Endothelial cell of umbilical vein (primary cell): ENCODE results near the gene STK24. TPM values are rescaled to one million over a fixed set of nuclear protein-coding genes. Genes with fewer than 3 reads are reported as not detected.

Experiments
- BruUV-seq: library from RNA; stranded (reverse); fragments of 400-500 nt; replicated peaks from 2 replicates; lab custom pipeline; 2021; lab: Mats Ljungman, UMichigan
- CTCF ChIA-PET: fragments of 300-600, 350-600 bp; sonication (Branson Sonifier 250); formaldehyde crosslinking; loops from one replicate; lab custom pipeline; 2021; ENCODE audit warnings: antibody characterized with exemption, inconsistent platforms; lab: Charles Lee
- POLR2A ChIA-PET: fragments of 300-600, 350-600 bp; sonication (Branson Sonifier 250); formaldehyde crosslinking; loops from one replicate; lab custom pipeline; 2021; ENCODE audit warnings: antibody characterized with exemption, inconsistent platforms; lab: Charles Lee
- DNase-seq: peaks from one replicate; pipeline ENCODE4 v3.0.0-alpha.2; 2011; ENCODE audit warnings: low read depth, low spot score
- FAIRE-seq: peaks from 2 replicates; lab custom pipeline; 2011; peaks lifted over from hg19 to GRCh38; lab: Jason Lieb, UNC
- H2AFZ ChIP-seq: 2 replicates; pipeline ENCODE4 v1.6.0; 2012; ENCODE audit warnings: low read depth, low read length, control low read depth, inconsistent platforms
- H3K27ac ChIP-seq: 2 replicates; pipeline ENCODE4 v1.5.1; 2011; ENCODE audit warnings: low read depth, mild to moderate bottlenecking, control low read depth, low read length, moderate library complexity; ENCODE audit not compliant: insufficient read depth
- H3K27me3 ChIP-seq, 2 experiments: 2 replicates each; pipeline versions ENCODE4 v1.6.0 to v1.6.1; 2011; ENCODE audit warnings: low read length in 2 of 2, mixed read lengths in 1 of 2; ENCODE audit not compliant: control insufficient read depth in 2 of 2, insufficient read depth in 2 of 2
- H3K36me3 ChIP-seq, 2 experiments: 2 replicates in 1 of 2; 3 replicates in 1 of 2; pipeline ENCODE4 v1.5.1; 2011; ENCODE audit warnings: low read length in 2 of 2, mild to moderate bottlenecking in 1 of 2, moderate library complexity in 1 of 2; ENCODE audit not compliant: control insufficient read depth in 2 of 2, insufficient read depth in 2 of 2; ENCODE audit errors: extremely low read depth in 1 of 2
- H3K4me1 ChIP-seq: 3 replicates; pipeline ENCODE4 v1.5.1; 2011; ENCODE audit warnings: mild to moderate bottlenecking, low read length; ENCODE audit not compliant: control insufficient read depth, insufficient read depth; ENCODE audit errors: extremely low read depth
- H3K4me2 ChIP-seq: 2 replicates; pipeline ENCODE4 v1.6.1; 2011; ENCODE audit warnings: low read length, control low read depth, mixed read lengths; ENCODE audit not compliant: insufficient read depth
- H3K4me3 ChIP-seq, 3 experiments: fragments of 200-600 bp in 1 of 3; sonication (generic), shearing (Covaris generic) in 1 of 3; replicated peaks in 1 of 3; 2 replicates each; pipeline ENCODE4 v1.5.1; 2011 to 2016; ENCODE audit warnings: control low read depth in 3 of 3, low read length in 3 of 3, mild to moderate bottlenecking in 2 of 3, inconsistent platforms in 1 of 3, low read depth in 1 of 3, moderate library complexity in 1 of 3; ENCODE audit not compliant: insufficient read depth in 1 of 3
- H3K79me2 ChIP-seq: 2 replicates; pipeline ENCODE4 v1.6.0; 2012; ENCODE audit warnings: low read length, inconsistent platforms; ENCODE audit not compliant: control insufficient read depth, insufficient read depth
- H3K9ac ChIP-seq: replicated peaks from 2 replicates; pipeline ENCODE3; 2011; ENCODE audit warnings: low read length, control low read depth; ENCODE audit not compliant: insufficient read depth; ENCODE audit errors: extremely low read depth
- H3K9me1 ChIP-seq: replicated peaks from 3 replicates; pipeline ENCODE4 v1.6.0; 2011; ENCODE audit warnings: mild to moderate bottlenecking, low read length; ENCODE audit not compliant: control insufficient read depth, insufficient read depth; ENCODE audit errors: extremely low read depth
- H3K9me3 ChIP-seq: replicated peaks from 2 replicates; pipeline ENCODE4 v1.5.1; 2012; ENCODE audit warnings: low read length, inconsistent platforms; ENCODE audit not compliant: control insufficient read depth, insufficient read depth
- H4K20me1 ChIP-seq: replicated peaks from 2 replicates; pipeline ENCODE3; 2011; ENCODE audit warnings: mild to moderate bottlenecking, low read length; ENCODE audit not compliant: control insufficient read depth, insufficient read depth; ENCODE audit errors: extremely low read depth
- EZH2 ChIP-seq: IDR thresholded peaks from 2 replicates; pipeline ENCODE4 v1.6.1; 2012; ENCODE audit warnings: borderline replicate concordance, low read depth, mild to moderate bottlenecking, moderate library complexity, low read length, inconsistent platforms; ENCODE audit not compliant: severe bottlenecking
- FOS ChIP-seq: IDR thresholded peaks from 2 replicates; pipeline ENCODE4 v1.6.1; 2011; ENCODE audit warnings: mild to moderate bottlenecking, low read length, moderate library complexity, borderline replicate concordance; ENCODE audit not compliant: insufficient read depth
- GATA2 ChIP-seq: IDR thresholded peaks from 2 replicates; pipeline ENCODE4 v1.7.0; 2011; ENCODE audit warnings: low read depth, mild to moderate bottlenecking, moderate library complexity, mixed read lengths, low read length; ENCODE audit not compliant: insufficient read length, insufficient read depth
- JUN ChIP-seq: IDR thresholded peaks from 2 replicates; pipeline ENCODE4 v1.6.1; 2011; ENCODE audit warnings: borderline replicate concordance, low read depth; ENCODE audit not compliant: insufficient read length, insufficient read depth
- MYC ChIP-seq: IDR thresholded peaks from one replicate; pipeline ENCODE4 v1.6.1; 2011; ENCODE audit warnings: mild to moderate bottlenecking, low read depth, low read length
- POLR2A ChIP-seq: IDR thresholded peaks from 2 replicates; pipeline ENCODE4 v1.6.1; 2012; ENCODE audit warnings: low read depth, mild to moderate bottlenecking, control low read depth, low read length
- POLR2AphosphoS5 ChIP-seq: IDR thresholded peaks from 2 replicates; pipeline ENCODE4 v1.6.1; 2012; ENCODE audit warnings: low read depth, mild to moderate bottlenecking, control low read depth, low read length, moderate library complexity; ENCODE audit not compliant: insufficient read depth
- dilution Hi-C: fragments of 300-500 bp; cut with MboI; formaldehyde crosslinking; loops from one replicate; pipeline ENCODE4 v1.15.0; 2019; ENCODE audit warnings: low sequenced_read_pairs; ENCODE audit not compliant: extremely low pct_ligation_motif_present
- intact Hi-C: fragments of 100-400 bp; cut with micrococcal nuclease; formaldehyde crosslinking; loops from one replicate; pipeline ENCODE4 v1.10.0; 2022
- polyA plus RNA-seq, 4 experiments: library from polyadenylated mRNA; depleted of rRNA in 3 of 4; stranded (reverse) in 3 of 4; unstranded in 1 of 4; fragments of >200 nt; gene quantifications; 2 replicates each; pipeline versions ENCODE4 v1.2.1 to v1.2.3, GENCODE V29; 2011 to 2012; ENCODE audit warnings: missing spikeins in 1 of 4
- total RNA-seq: library from RNA; stranded (reverse); gene quantifications from 2 replicates; pipeline ENCODE4 v1.2.3, GENCODE V29; 2021
- TF ChIP-seq, protein P1 (sequence below): IDR thresholded peaks from 2 replicates; pipeline ENCODE4 v1.6.1; 2011; ENCODE audit not compliant: insufficient read depth, insufficient read length
- TF ChIP-seq, protein P2 (sequence below), 2 donors: IDR thresholded peaks; 1 replicate in 1 of 2; 2 replicates in 1 of 2; pipeline ENCODE4 v1.5.1; 2011; ENCODE audit warnings: low read length in 2 of 2, mild to moderate bottlenecking in 2 of 2, moderate library complexity in 2 of 2, control low read depth in 1 of 2, inconsistent platforms in 1 of 2, low read depth in 1 of 2; ENCODE audit not compliant: insufficient read depth in 1 of 2; ENCODE audit errors: extremely low read depth in 1 of 2

Gene STK24
- total and polyA plus RNA-seq, 2 donors (not counting 3 experiments of a cell fraction or from before 2014, with no cell fraction given): 43.3 to 100 TPM

DNA sequence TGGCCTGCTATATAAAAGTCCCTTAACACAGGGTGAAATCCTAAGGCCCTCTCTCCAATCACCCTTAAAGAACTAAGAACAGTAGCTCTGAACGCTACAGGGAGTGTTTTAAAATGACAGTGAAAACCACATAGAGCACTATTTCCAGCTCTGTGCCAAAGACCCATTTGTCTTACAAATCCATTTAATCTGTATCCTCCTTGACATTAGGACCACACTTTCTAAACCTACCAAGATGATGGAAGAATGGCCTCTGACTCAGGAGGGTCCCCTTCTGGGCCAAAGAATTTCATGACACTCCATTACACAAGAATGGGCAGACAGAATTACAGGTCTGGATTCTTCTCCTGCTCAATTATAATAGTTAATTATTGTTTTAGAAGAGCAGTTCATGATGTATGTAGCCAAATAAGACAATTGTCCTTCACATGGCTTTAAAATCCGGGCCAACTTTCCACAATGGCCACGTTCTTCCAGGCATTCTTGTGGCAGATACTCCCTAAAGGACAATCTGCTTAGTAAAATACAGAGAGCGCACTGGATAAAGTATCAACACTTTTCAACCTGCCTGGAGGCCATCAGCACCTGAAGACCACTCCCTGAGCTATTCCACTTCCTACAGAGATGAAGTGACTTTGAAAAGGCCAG, 61.0 kb downstream of the STK24 start:
- no peak overlapping the region for H3K9ac ChIP-seq
- H2AFZ ChIP-seq: no peak overlapping the region
- no TSS peak for BruUV-seq
- CTCF ChIA-PET: interaction anchor here (1.2 kb wide), 1 partner anchor 31 kb away, joined by 3 read pairs; no protein-coding TSS in a partner anchor
- no peak overlapping the region for H3K4me2 ChIP-seq
- dilution Hi-C loops: no loop called here
- no peaks in the 10 kb centered on the region for H3K9me3 ChIP-seq
- H3K36me3 ChIP-seq: peaks cover 2 to 4% of the 10 kb centered on the region in 2 experiments
- H3K27me3 ChIP-seq: no peaks in the 10 kb centered on the region
- TF ChIP-seq, protein P1, sequence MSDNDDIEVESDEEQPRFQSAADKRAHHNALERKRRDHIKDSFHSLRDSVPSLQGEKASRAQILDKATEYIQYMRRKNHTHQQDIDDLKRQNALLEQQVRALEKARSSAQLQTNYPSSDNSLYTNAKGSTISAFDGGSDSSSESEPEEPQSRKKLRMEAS: no peak
- TF ChIP-seq JUN (no peak), GATA2 (no peak), FOS (no peak), POLR2AphosphoS5 (no peak), MYC (no peak), POLR2A (no peak), EZH2 (no peak)
- TF ChIP-seq, protein P2, sequence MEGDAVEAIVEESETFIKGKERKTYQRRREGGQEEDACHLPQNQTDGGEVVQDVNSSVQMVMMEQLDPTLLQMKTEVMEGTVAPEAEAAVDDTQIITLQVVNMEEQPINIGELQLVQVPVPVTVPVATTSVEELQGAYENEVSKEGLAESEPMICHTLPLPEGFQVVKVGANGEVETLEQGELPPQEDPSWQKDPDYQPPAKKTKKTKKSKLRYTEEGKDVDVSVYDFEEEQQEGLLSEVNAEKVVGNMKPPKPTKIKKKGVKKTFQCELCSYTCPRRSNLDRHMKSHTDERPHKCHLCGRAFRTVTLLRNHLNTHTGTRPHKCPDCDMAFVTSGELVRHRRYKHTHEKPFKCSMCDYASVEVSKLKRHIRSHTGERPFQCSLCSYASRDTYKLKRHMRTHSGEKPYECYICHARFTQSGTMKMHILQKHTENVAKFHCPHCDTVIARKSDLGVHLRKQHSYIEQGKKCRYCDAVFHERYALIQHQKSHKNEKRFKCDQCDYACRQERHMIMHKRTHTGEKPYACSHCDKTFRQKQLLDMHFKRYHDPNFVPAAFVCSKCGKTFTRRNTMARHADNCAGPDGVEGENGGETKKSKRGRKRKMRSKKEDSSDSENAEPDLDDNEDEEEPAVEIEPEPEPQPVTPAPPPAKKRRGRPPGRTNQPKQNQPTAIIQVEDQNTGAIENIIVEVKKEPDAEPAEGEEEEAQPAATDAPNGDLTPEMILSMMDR (IDR thresholded peaks at IDR 0.05; ENCODE audit: extremely low read depth in 1 of 2, insufficient read depth in 1 of 2, low read depth in 1 of 2, low read length in 2 of 2): no peak
- no peak overlapping the region for H3K4me3 ChIP-seq
- DNase-seq (no peak), FAIRE-seq (no peak)
- intact Hi-C loops: no loop called here
- peaks cover 87% of the 10 kb centered on the region for H3K79me2 ChIP-seq
- no peaks in the 10 kb centered on the region for H3K9me1 ChIP-seq
- H4K20me1 ChIP-seq: no peaks in the 10 kb centered on the region
- peaks cover under 1% of the 10 kb centered on the region for H3K4me1 ChIP-seq
- POLR2A ChIA-PET: no interaction called here
- no peak overlapping the region for H3K27ac ChIP-seq
